ENCODE measurements around the gene C1QL4.

Gene C1QL4

DNA sequence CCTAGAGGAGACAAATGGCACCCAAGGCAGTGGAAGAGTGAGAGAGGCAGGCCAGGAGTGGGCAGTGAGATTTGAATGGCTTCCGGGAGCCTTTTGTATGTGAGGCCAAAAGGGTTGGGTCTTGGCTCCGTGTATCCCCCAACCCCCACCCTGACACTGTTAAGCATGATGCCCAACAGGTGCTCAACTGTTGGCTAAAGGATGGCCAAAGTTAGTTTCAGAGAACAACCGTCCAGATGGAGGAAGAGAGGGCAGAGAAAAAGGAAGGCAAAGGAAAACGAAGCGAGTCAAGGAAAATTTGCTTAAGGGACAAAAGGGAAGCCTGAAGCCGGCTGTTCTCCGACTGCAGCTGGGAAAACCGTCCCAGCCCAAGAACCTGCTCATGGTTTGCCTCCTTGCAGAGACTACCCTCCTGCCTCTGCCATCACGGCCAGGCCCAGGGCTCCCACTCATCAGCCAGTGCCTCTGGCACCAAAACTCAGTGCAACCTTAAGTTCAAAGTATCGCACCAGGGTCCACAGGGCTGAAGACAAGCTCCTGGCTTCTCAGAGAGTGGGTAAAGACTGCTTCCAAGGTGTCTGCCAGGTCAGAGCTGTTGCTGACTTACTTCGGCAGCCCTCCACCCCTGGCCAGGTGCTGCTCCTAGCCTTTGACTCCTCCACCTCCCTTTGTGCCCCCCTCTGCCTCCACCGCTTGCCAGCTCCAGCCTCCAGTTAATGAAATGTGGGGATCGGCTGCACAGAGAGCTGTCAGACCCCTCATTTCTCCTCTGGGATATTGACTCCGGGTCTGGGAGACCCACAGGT, 4.2 kb upstream of the C1QL4 start:
- H3K4me3 ChIP-seq (ENCODE audit: low read depth, low read length), result no peak overlapping the region
- DNase-seq (ENCODE audit: low read depth, low spot score), result no peak
- no peak for TF ChIP-seq CTCF (IDR thresholded peaks at IDR 0.05; ENCODE audit: low read depth, low read length)
- in situ Hi-C loops (cut with HindIII; ENCODE audit: low sequenced_read_pairs), result no loop called here

DNA sequence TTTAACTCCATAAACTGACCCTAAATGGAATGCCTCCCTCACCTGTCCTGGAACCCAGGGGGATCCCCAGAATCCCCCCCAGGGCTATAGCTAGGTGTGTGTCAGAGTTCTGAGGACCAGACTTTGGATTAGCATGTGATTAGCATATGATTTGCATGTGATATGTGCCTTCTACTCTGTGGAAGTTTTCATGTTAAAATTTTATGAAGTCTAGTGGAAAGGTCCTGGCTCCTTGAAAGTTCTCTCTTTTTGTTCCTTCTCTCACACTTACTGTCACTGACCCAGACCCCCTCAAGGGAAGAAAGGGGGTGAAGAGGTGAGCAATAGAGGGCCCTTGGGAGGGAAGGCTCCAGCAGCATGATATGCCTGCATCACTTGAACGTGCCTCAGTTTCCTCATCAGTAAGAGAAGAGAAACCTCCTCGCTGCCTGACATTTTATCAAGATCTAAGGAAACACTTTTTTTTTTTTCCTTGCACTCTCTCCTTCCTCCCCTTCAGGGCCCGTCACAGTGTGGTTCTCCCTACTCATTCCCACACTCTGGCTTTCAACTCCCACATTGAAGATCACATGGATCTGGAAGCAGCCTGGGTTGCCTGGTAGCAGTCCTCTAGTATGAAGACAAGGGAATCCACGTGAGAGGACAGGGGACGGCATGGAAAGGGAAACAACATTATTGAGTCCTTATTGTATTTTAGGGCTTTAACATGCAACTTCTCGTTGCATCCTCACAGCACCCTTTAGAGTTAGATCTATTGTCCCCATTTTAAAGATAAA, 3.3 kb upstream of the C1QL4 start:
- no peak for TF ChIP-seq CTCF (IDR thresholded peaks at IDR 0.05; ENCODE audit: low read depth, low read length)
- no peak overlapping the region for H3K4me3 ChIP-seq (ENCODE audit: low read depth, low read length)
- in situ Hi-C loops (cut with HindIII; ENCODE audit: low sequenced_read_pairs), result no loop called here
- DNase-seq (ENCODE audit: low read depth, low spot score), result no peak

GRCh38 chr12:49339464-49339861, 2.5 kb upstream of the C1QL4 start:
- no peak for TF ChIP-seq CTCF (IDR thresholded peaks at IDR 0.05; ENCODE audit: low read depth, low read length)
- no peak overlapping the region for H3K4me3 ChIP-seq (ENCODE audit: low read depth, low read length)
- no peak for DNase-seq (ENCODE audit: low read depth, low spot score)
- in situ Hi-C loops (cut with HindIII; ENCODE audit: low sequenced_read_pairs), result no loop called here

- TF ChIP-seq CTCF (IDR thresholded peaks at IDR 0.05; ENCODE audit: low read depth, low read length), result no peak
- DNase-seq (ENCODE audit: low read depth, low spot score), result no peak
- no peak overlapping the region for H3K4me3 ChIP-seq (ENCODE audit: low read depth, low read length)
- in situ Hi-C loops (cut with HindIII; ENCODE audit: low sequenced_read_pairs), result no loop called here
Observed at GRCh38 chr12:49338830-49339463, 2.0 kb upstream of the C1QL4 start.

- no peak for TF ChIP-seq CTCF (IDR thresholded peaks at IDR 0.05; ENCODE audit: low read depth, low read length)
- no peak for DNase-seq (ENCODE audit: low read depth, low spot score)
- H3K4me3 ChIP-seq (ENCODE audit: low read depth, low read length), result no peak overlapping the region
- in situ Hi-C loops (cut with HindIII; ENCODE audit: low sequenced_read_pairs), result no loop called here
Observed at GRCh38 chr12:49335955-49336644, 888 bp downstream of the C1QL4 start.
